ENCODE data around the gene SLC22A31.
"Not testable (repeated sequence)": the region's sequence is repeated elsewhere in the genome, so short reads cannot be mapped to it uniquely, and the experiment has no call there.

The SLC22A31 gene

GRCh38 chr16:89192956-89193575 is 7.3 kb downstream of the SLC22A31 start:
- DNase-seq: no peak

- DNase-seq: not testable (repeated sequence)
These were observed 8.0 kb downstream of the SLC22A31 start for GRCh38 chr16:89192186-89192955.

- DNase-seq: no peak
These were observed 8.5 kb downstream of the SLC22A31 start for GRCh38 chr16:89191901-89192185.

GRCh38 chr16:89191033-89191900 is 9.1 kb downstream of the SLC22A31 start:
- no peak for DNase-seq

- no peak for DNase-seq
These were observed 10.0 kb downstream of the SLC22A31 start for GRCh38 chr16:89190150-89190958.

- no peak for DNase-seq
These were observed 10.8 kb downstream of the SLC22A31 start for GRCh38 chr16:89189358-89190025.

GRCh38 chr16:89188471-89189357 is 11.6 kb downstream of the SLC22A31 start:
- DNase-seq: not testable (repeated sequence)

GRCh38 chr16:89187770-89188392 is 12.5 kb downstream of the SLC22A31 start:
- no peak for DNase-seq

- no peak for DNase-seq
These were observed 13.1 kb downstream of the SLC22A31 start for GRCh38 chr16:89187032-89187769.

- not testable (repeated sequence) for DNase-seq
These were observed 13.7 kb downstream of the SLC22A31 start for GRCh38 chr16:89186593-89187031.

- DNase-seq: not testable (repeated sequence)
These were observed 14.3 kb downstream of the SLC22A31 start for GRCh38 chr16:89185887-89186592.

GRCh38 chr16:89184933-89185794 is 15.2 kb downstream of the SLC22A31 start:
- no peak for DNase-seq

- no peak for DNase-seq
These were observed 15.7 kb downstream of the SLC22A31 start for GRCh38 chr16:89184677-89184932.

- DNase-seq: no peak
These were observed 16.2 kb downstream of the SLC22A31 start for GRCh38 chr16:89183975-89184676.

- DNase-seq: no peak
These were observed 16.9 kb downstream of the SLC22A31 start for GRCh38 chr16:89183463-89183862.

GRCh38 chr16:89179656-89180315 is 20.6 kb downstream of the SLC22A31 start:
- no peak for DNase-seq

- no peak for DNase-seq
These were observed 21.2 kb downstream of the SLC22A31 start for GRCh38 chr16:89179148-89179484.

All from NCI-H446 (cell line).